CD14-positive monocyte (primary cell): Measurements from ENCODE around the gene GFPT2. TPM values are rescaled to one million over a fixed set of nuclear protein-coding genes. Genes with fewer than 3 reads are reported as not detected.

ENCODE experiments used
- DNase-seq, 3 donors: peaks; one replicate each; pipeline ENCODE4 v3.0.0-alpha.2; 2011 to 2022
- H2AFZ ChIP-seq: 2 replicates; pipeline ENCODE4 v1.6.0; 2012; ENCODE audit warnings: mild to moderate bottlenecking, low read depth, low read length, inconsistent platforms; ENCODE audit not compliant: insufficient read depth, poor library complexity, severe bottlenecking
- H3K27ac ChIP-seq, 2 donors: 1 replicate in 1 of 2; 2 replicates in 1 of 2; pipeline ENCODE4 v1.5.1; 2012 to 2013; ENCODE audit warnings: low read length in 2 of 2, control low read depth in 1 of 2, inconsistent platforms in 1 of 2, low read depth in 1 of 2, mild to moderate bottlenecking in 1 of 2
- H3K27me3 ChIP-seq, 2 donors: one replicate each; pipeline versions ENCODE4 v1.6.0 to v1.6.1; 2011 to 2013; ENCODE audit warnings: low read length in 2 of 2; ENCODE audit not compliant: control insufficient read depth in 2 of 2, insufficient read depth in 2 of 2
- H3K36me3 ChIP-seq, 2 donors: replicated peaks in 1 of 2; 1 replicate in 1 of 2; 2 replicates in 1 of 2; pipeline versions ENCODE4 v1.5.1 to v1.6.1; 2012 to 2013; ENCODE audit warnings: low read length in 2 of 2, control low read depth in 1 of 2, inconsistent platforms in 1 of 2, mild to moderate bottlenecking in 1 of 2; ENCODE audit not compliant: insufficient read depth in 2 of 2, control insufficient read depth in 1 of 2
- H3K4me1 ChIP-seq, 2 donors: 1 replicate in 1 of 2; 2 replicates in 1 of 2; pipeline versions ENCODE4 v1.5.1 to v1.6.1; 2012 to 2013; ENCODE audit warnings: low read length in 2 of 2, control low read depth in 1 of 2, inconsistent platforms in 1 of 2, mild to moderate bottlenecking in 1 of 2, moderate library complexity in 1 of 2; ENCODE audit not compliant: insufficient read depth in 2 of 2, control insufficient read depth in 1 of 2
- H3K4me2 ChIP-seq: replicated peaks from 2 replicates; pipeline ENCODE3; 2012; ENCODE audit warnings: low read length, moderate library complexity, mild to moderate bottlenecking; ENCODE audit not compliant: poor library complexity, severe bottlenecking; ENCODE audit errors: extremely low read depth
- H3K4me3 ChIP-seq, 3 experiments: fragments of 200-600 bp in 1 of 3; sonication (generic) in 1 of 3; replicated peaks in 1 of 3; 1 replicate in 2 of 3; 2 replicates in 1 of 3; pipeline ENCODE4 v1.5.1; 2011 to 2013; ENCODE audit warnings: low read length in 3 of 3, mild to moderate bottlenecking in 3 of 3, control low read depth in 2 of 3, low read depth in 2 of 3, inconsistent platforms in 1 of 3, moderate library complexity in 1 of 3
- H3K79me2 ChIP-seq: 2 replicates; pipeline ENCODE4 v1.6.0; 2012; ENCODE audit warnings: mild to moderate bottlenecking, control low read depth, inconsistent platforms, low read length, moderate library complexity; ENCODE audit not compliant: insufficient read depth
- H3K9ac ChIP-seq: 2 replicates; pipeline ENCODE4 v1.6.0; 2017; ENCODE audit warnings: low read length, mild to moderate bottlenecking; ENCODE audit not compliant: insufficient read depth, poor library complexity, severe bottlenecking
- H3K9me3 ChIP-seq, 2 donors: replicated peaks in 1 of 2; 1 replicate in 1 of 2; 2 replicates in 1 of 2; pipeline versions ENCODE4 v1.5.1 to v1.6.1; 2012 to 2013; ENCODE audit warnings: low read length in 2 of 2, control low read depth in 1 of 2; ENCODE audit not compliant: control insufficient read depth in 1 of 2, insufficient read depth in 1 of 2
- H4K20me1 ChIP-seq: 2 replicates; pipeline ENCODE4 v1.6.0; 2012; ENCODE audit warnings: mild to moderate bottlenecking, low read length, control low read depth, moderate library complexity; ENCODE audit not compliant: insufficient read depth
- H3K27ac Mint-ChIP-seq, 7 donors: one replicate each; pipeline ENCODE4 v1.8.0; 2020; ENCODE audit warnings: mild to moderate bottlenecking in 7 of 7, mixed read lengths in 7 of 7, moderate library complexity in 6 of 7, inconsistent platforms in 2 of 7
- H3K27me3 Mint-ChIP-seq, 3 donors: one replicate each; pipeline ENCODE4 v1.8.0; 2021 to 2022; ENCODE audit warnings: low read depth in 3 of 3, mild to moderate bottlenecking in 3 of 3, mixed read lengths in 3 of 3, moderate library complexity in 3 of 3, inconsistent platforms in 1 of 3
- H3K36me3 Mint-ChIP-seq, 2 donors: one replicate each; pipeline ENCODE4 v1.8.0; 2020; ENCODE audit warnings: mixed read lengths in 2 of 2, inconsistent platforms in 1 of 2, mild to moderate bottlenecking in 1 of 2
- H3K4me1 Mint-ChIP-seq: one replicate; pipeline ENCODE4 v1.8.0; 2020; ENCODE audit warnings: mild to moderate bottlenecking, mixed read lengths
- H3K4me3 Mint-ChIP-seq, 2 donors: one replicate each; pipeline ENCODE4 v1.8.0; 2020; ENCODE audit warnings: mild to moderate bottlenecking in 2 of 2, mixed read lengths in 2 of 2, moderate library complexity in 1 of 2
- H3K9me3 Mint-ChIP-seq, 7 donors: one replicate each; pipeline ENCODE4 v1.8.0; 2020 to 2022; ENCODE audit warnings: mixed read lengths in 7 of 7, mild to moderate bottlenecking in 6 of 7, moderate library complexity in 6 of 7, inconsistent platforms in 2 of 7
- WGBS: methylation state at CpG from one replicate; pipeline ENCODE4 v1.1.5; 2013; ENCODE audit warnings: missing lambda C conversion rate; ENCODE audit not compliant: insufficient coverage; 5-methylcytosine and 5-hydroxymethylcytosine counted together
- intact Hi-C, 2 donors: fragments of 100-400 bp; cut with micrococcal nuclease; formaldehyde crosslinking; loops; one replicate each; pipeline versions ENCODE4 v1.15.0 to v1.15.1; 2023
- polyA plus RNA-seq, 3 donors: library from polyadenylated mRNA; depleted of rRNA in 1 of 3; unstranded in 2 of 3; stranded (reverse) in 1 of 3; fragments of 300-500 nt in 2 of 3; fragments of >200 nt in 1 of 3; fragmentation: Illumina TruSeq in 2 of 3; gene quantifications; 1 replicate in 2 of 3; 2 replicates in 1 of 3; pipeline ENCODE4 v1.2.3, GENCODE V29; 2012 to 2021
- TF ChIP-seq, protein P1 (sequence below): fragments of 200-600 bp; IDR thresholded peaks from one replicate; pipeline ENCODE4 v1.8.0; 2022; ENCODE audit warnings: antibody characterized with exemption, mild to moderate bottlenecking

The GFPT2 gene
- polyA plus RNA-seq, 3 donors: not detected

DNA sequence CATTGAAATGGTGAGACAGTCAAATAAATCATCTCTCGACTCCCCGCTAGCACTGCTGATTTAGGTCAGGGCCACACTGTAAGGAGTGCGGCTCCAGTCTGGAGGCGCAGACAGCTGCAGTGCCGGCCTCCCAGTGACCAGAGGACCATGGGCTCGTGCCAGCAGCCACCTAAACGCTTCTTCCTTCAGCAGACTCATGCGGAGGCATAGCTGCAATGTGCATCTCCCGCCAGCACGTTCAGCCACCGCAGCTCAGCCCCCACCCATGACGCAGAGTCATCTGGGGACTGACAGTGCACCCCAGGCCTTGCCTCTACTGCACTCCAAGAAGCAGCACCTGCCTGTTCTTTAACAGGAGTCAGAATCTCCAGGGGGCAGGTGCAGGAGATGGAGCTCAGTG lies 47.7 kb downstream of the GFPT2 start:
- Histone ChIP-seq H3K9ac (no peak overlapping the region), H2AFZ (no peak overlapping the region), H3K9me3 (no peaks in the 10 kb centered on the region), H3K79me2 (no peaks in the 10 kb centered on the region), H3K36me3 (no peaks in the 10 kb centered on the region), H4K20me1 (no peaks in the 10 kb centered on the region), H3K27me3 (no peaks in the 10 kb centered on the region), H3K27ac (no peak overlapping the region), H3K4me1 (no peaks in the 10 kb centered on the region), H3K4me3 (no peak overlapping the region), H3K4me2 (no peak overlapping the region)
- Mint-ChIP-seq H3K36me3 (no peaks in the 10 kb centered on the region), H3K9me3 (peaks cover 0 to 2% (median 0%) of the 10 kb centered on the region in 7 donors), H3K4me1 (no peaks in the 10 kb centered on the region), H3K27me3 (peaks cover 7 to 16% (median 15%) of the 10 kb centered on the region in 3 donors), H3K27ac (no peak overlapping the region), H3K4me3 (no peak overlapping the region)
- intact Hi-C loops: no loop called here
- TF ChIP-seq, protein P1, sequence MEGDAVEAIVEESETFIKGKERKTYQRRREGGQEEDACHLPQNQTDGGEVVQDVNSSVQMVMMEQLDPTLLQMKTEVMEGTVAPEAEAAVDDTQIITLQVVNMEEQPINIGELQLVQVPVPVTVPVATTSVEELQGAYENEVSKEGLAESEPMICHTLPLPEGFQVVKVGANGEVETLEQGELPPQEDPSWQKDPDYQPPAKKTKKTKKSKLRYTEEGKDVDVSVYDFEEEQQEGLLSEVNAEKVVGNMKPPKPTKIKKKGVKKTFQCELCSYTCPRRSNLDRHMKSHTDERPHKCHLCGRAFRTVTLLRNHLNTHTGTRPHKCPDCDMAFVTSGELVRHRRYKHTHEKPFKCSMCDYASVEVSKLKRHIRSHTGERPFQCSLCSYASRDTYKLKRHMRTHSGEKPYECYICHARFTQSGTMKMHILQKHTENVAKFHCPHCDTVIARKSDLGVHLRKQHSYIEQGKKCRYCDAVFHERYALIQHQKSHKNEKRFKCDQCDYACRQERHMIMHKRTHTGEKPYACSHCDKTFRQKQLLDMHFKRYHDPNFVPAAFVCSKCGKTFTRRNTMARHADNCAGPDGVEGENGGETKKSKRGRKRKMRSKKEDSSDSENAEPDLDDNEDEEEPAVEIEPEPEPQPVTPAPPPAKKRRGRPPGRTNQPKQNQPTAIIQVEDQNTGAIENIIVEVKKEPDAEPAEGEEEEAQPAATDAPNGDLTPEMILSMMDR: no peak
- DNase-seq: no peak
- 87% methylated on average over 12 of the region's 12 CpGs for WGBS

DNA sequence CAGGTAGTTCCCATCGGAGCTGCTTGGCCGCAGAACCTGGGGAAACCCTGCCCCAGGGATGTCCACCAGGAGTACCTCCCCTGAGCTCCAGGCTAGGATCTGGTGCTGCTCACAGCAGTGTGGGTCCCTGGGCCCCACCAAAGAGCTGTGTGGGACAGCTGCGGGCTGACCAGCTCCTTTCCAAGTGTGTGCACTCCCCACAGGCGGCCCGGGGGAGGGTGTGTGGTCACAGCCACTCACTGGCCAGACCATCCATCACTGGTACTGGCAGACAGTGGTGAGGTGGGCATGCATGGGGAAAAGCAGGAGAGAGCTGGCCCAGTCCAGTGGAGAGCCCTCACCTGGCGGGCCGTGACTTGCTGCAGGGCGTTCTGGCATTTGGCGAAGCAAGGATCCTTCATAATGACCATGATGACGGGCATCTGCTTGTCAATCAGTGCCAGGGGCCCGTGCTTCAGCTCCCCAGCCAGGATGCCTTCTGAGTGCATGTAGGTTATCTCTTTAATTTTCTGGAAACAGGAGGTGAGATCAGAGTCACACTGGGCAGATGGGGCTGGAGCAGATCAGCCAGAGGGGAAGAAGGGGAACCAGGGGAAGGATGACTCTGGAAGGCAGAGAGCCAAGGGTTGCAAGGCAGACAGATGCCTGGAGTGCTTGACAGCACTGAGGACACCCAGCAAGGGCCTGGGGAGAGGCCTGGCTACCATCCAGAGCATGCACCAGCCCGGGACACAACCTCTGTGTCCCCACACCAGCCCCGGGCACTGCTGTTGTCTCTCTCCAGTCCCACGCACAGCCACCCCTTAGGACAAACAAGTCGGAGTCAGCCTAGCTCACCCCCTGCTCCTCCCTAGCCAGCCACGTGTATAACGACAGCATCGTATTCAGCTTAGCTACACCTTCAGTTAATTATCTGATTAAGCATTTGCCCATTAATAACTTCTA lies 48.4 kb downstream of the GFPT2 start:
- H3K79me2 ChIP-seq: no peaks in the 10 kb centered on the region
- H3K27ac ChIP-seq: no peak overlapping the region
- Mint-ChIP-seq H3K27ac (no peak overlapping the region), H3K4me1 (no peaks in the 10 kb centered on the region), H3K36me3 (no peaks in the 10 kb centered on the region), H3K9me3 (peaks cover 0 to 2% (median 0%) of the 10 kb centered on the region in 7 donors), H3K4me3 (no peak overlapping the region), H3K27me3 (peaks cover 7 to 15% (median 13%) of the 10 kb centered on the region in 3 donors)
- H3K4me3 ChIP-seq: no peak overlapping the region
- no peak for DNase-seq
- TF ChIP-seq, protein P1: no peak
- H3K9ac ChIP-seq: no peak overlapping the region
- no peaks in the 10 kb centered on the region for H3K27me3 ChIP-seq
- 95% methylated on average over 13 of the region's 18 CpGs for WGBS
- H3K4me2 ChIP-seq: no peak overlapping the region
- H3K9me3 ChIP-seq: no peaks in the 10 kb centered on the region
- intact Hi-C loops: no loop called here
- no peak overlapping the region for H2AFZ ChIP-seq
- H3K36me3 ChIP-seq: no peaks in the 10 kb centered on the region
- H4K20me1 ChIP-seq: no peaks in the 10 kb centered on the region
- H3K4me1 ChIP-seq: no peaks in the 10 kb centered on the region
